GM21515 (cell line): Measurements from ENCODE around the gene ADAT2.

Experiments used
- ATAC-seq: cut with Tn5 transposase; IDR thresholded peaks from one replicate; pipeline ENCODE4 v1.9.1; 2021; ENCODE audit not compliant: unreplicated experiment

The ADAT2 gene

DNA sequence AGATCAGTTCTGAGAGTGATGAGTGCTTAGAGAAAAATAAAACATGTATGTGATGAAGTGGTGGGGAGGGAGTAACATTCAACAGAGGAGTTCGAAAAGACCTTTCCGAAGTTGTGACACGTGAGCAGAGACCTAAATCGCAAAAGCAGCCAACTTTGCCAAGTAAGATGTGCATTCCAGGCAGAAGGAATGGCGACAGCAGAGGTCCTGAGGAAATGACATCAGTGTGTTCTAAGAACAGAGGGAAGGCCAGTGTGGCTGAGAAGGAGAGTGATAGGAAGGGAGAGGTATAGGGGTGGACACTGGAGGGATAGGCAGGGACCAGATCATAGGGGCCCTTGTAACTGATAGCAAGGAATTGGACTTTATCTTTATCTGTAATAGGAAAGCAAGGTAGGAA is 51.3 kb downstream of the ADAT2 start:
- ATAC-seq: no peak

DNA sequence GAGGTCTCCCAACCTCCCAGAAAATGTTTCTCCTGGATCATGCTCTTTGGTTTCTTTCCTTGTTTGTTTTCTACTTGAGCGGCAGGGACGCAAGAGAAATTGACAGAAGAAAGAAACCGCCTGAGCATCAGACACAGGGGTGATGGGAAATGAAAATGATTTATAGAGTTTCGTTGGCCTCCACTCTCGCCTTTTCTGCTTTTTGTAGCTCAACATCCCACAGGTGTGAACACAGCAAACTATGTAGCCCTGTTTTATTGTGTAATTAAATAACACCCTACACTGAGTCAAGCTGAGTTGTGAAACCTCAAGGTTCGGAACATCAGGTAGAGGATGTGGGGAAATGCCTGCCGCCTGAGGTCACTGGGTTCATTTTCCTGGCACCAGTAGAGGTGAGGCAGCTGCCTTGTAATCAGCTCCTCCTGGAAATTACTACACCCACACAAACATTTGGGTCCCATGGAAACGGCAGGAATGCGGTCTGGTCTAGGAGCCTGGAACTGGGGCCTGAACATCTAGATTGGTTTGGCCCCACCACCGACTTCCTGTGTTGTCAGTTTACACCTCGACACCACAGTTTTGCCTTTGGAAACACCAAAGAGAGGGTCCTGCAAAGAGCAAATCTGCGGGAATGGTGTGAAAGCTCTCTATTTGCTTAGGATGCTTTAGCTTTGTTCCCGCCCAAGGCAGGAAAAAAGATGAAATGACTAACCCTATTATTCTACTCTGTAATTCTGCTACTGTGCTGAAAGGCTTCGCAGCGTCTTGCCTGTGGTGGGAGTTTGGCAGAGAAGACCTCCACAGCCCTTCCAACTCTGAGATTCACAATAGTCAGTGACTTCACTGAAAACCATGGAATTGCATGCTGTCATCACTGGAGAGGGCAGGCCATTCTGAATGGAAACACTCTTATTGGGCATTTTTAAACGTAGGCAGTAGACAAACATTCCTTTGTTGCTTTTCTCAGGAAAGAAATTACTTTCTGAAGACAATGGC is 53.0 kb downstream of the ADAT2 start:
- ATAC-seq: no peak

GRCh38 chr6:143396497-143397226 is 53.8 kb downstream of the ADAT2 start:
- no peak for ATAC-seq

DNA sequence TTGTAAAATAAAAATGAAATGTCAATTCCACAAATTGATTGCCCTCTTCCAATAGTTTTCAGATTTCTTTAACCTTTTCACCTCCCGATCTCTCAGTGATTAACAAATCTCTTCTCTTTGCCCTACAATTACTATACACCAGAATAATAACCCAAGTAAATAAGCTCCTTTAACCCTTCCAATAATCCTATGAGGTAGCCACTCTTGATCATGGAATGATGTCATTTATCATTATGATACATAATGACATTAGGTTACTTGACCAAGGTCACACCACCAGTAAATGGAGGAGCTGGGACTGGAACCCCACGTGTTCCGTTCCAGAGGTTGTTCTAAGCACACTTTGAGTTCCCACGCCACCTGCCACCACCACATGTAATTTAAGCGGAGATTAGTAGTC is 54.8 kb downstream of the ADAT2 start:
- ATAC-seq: no peak

DNA sequence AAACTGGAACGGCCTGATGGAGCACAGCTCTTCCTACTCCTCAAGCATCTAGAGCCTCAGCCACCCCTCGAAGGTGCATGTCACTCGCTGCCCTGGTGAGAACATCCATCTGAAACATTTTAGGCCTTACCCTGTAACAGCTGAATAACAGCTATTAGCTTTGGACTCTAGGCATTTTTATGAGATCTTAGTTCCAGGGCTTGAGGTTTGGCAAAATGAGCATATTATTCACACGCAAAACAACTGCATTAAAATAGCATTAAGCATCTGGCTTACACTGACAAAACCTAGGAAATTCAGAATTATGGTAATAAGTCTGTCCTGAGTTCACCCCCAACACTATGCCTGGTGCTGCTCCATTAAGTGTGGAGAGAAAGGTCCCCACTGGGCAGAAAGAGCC is 56.1 kb downstream of the ADAT2 start:
- no peak for ATAC-seq

GRCh38 chr6:143390278-143390677 is 60.2 kb downstream of the ADAT2 start:
- ATAC-seq: no peak

DNA sequence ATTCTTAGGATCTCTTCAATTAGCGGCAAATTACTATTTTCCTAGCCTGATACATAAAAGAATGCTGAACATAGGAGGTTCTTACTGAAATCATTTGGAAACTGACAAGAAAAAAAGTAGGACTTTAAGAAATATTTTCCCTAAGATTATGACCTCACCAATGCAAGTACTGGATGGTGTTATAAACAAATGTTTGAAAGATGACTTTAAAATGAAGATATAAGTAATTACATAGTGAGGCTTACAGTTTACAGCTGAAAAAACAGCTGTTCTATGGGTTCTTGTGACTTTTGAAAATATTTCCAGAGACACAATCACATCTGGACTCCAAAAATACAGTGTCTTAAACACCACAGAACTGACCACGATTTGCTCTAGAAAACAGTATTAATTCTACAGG is 64.9 kb downstream of the ADAT2 start:
- ATAC-seq: no peak

- ATAC-seq: no peak
Measured at GRCh38 chr6:143376861-143377260, 73.6 kb downstream of the ADAT2 start.

- ATAC-seq: no peak
Measured at GRCh38 chr6:143376375-143376774, 74.1 kb downstream of the ADAT2 start.

DNA sequence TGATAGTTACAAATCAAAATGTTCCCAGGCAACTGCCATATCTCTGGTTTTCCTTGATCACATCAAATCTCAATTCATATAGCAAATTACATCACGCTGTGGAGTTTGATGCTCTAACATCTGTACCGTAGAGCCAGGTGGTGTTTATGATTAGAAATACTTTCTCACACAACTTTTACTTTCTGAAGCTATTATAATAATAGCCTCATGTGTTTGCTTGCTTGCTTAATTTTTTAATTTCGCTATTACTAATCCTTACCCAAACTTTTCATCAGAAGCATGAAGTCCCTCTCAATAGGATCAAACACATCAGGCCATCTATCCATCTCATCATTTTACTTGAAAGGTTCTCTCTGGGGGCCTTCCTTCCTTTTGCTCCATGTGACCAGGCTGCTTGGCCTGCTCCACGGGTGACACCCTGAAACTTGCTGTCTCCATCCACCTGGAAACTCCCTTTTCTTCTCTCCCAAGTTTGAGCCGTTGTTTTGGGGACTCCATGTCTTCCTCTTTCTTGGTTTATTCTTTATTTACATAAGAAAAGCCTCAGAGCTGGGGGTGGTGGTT is 75.4 kb downstream of the ADAT2 start:
- no peak for ATAC-seq

- no peak for ATAC-seq
Measured at GRCh38 chr6:143374014-143374413, 76.5 kb downstream of the ADAT2 start.
